SKM-1 treated with dmso at 0.1 percent for 144 hours (cell line): ENCODE data around the gene RER1.

ENCODE experiments used
- DNase-seq: peaks from one replicate; lab custom pipeline; 2025; ENCODE audit not compliant: unreplicated experiment; lab: John Stamatoyannopoulos, UW

Gene RER1

DNA sequence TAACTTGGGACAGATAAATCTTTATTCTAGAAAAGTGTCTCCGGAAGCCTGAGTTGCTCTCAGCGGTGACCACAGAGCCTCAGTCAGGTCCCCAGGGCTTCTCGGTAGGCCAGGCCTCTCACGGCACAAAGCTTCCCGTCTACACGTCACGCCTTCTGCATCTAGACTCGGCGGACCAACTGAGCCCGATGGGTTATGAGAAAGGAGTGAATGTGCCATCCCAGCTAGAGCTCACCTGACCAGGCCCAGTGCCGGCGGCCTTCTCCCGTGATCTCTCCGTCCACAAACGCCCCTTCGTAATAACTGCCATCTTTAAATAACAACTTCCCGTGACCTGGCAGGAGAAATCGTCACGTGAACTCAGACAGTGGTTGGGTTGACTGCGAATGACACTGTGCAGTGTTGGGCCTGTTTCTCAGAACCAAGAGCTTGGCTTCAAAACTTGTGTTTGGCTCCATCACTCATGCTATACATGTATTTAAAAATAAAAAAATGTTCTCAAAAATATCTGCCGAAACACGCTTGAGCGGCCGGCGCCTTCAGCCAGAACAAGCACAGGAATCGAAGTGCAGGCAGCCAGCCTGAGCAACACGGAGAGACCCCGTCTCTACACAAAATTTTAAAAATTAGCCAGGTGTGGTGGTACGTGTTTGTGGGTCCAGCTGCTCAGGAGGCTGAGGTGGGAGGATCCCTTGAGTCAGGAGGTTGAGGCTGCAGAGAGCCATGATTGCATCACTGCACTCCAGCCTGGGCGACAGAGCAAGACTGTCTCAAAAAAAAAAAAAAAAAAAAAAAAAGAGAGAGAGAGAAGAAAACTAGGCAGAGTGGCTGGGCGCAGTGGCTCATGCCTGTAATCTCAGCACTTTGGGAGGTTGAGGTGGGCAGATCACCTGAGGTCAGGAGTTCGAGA is 3.4 kb upstream of the RER1 start:
- no peak for DNase-seq

DNA sequence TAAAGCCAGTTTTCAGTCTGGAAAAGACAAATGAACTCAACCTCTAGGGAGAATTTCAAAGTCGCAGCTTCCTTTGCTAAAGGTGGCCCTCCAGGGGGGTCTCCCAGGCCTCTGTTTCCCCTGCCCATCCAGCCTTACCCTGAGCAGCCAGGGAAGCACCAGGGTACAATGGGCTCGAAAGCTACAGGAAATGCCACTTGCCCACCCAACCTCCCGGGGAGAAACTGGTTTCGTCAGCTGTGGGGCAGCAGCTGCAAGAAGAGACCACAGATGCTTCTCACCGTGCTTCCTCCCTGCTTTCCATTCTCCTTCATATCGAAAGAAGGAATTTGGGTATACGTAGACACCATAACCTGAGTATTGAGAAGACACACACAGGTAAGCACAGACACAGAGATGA is 2.0 kb upstream of the RER1 start:
- DNase-seq: no peak

DNA sequence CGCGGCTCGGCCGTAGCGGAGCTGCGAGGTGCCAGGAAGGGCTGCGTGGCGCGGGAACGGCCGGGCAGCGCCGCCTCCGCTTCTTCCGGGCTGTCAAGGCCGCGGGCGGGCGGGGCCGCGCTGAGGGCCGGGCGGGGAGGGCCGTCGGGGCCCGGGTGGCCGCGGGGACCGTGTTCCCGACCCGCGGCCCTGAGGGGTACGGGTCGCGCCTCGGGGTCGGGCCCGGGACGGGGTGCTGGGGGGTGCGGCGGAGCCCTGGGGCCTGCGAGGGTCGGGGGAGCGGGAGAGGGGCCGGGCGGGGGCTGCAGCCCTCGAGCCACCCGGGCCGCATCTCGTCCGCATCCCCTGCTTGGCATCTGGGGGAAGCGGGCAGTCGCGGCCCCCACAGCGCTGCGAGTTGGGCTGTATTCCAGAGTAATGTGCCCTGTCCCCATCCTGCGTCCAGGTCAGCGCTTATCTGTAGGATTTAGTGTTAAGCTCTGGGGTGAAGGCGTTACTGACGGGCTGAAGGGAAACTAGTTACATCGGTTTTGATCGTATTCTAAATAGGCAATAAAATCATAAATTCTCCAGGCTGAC is 379 bp downstream of the RER1 start:
- no peak for DNase-seq

DNA sequence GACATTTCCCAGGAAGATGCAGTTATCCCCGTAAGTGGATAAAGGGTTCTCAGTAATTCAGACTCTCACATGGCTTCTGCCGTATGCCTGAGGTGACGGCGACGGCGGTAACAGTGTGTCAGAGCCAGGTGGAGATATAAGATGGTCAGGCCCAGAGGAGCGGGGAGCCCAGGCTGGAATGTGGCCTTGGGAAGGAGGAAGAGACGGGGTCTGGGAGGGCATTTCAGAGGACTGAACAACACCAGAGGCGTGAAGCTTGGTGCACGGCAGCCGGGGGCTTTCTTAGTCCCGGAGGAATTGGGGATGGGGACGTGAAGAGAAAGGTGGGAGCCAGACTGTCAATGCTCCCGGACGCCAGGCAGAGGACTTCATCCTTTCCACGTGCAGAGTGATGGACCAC is 1.0 kb downstream of the RER1 start:
- no peak for DNase-seq

DNA sequence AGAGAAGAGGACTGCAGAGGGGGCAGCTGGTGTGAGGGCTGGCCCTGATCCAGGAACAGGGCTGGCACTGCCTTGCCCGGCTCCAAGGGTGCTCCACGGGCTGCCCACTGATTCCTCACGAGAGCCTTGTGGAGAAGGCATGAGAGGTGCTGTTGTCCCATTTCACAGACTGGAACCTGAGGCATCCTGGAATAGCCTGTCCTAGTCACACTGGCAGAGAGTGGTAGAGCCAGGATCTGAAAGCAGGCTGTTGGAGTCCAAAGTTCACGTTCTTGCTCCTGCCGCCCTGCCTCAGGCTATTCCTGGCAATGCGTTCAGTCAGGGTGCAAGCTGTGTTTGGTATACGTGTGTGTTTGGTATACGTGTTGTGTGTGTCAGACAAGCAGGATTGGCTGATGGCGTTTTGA is 1.8 kb downstream of the RER1 start:
- no peak for DNase-seq

DNA sequence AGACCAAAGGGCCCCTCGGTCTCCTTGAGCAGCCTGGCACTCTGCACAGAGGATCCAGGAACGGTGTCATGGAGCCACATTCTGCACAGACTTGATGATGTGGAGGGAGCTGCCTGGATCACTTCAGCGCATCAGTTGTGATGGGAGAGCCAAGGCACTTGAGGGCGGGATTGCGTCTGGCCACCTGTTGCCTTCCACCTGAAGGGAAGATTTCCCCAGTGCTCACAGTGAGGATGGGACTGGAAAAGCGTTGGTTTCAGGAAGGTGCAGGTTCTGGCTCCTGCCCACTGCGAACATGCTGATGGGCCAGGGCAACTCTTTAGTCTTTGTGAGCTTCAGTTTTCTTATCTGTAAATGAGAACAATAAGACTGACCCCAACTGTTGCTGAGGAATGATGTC is 2.6 kb downstream of the RER1 start:
- no peak for DNase-seq

DNA sequence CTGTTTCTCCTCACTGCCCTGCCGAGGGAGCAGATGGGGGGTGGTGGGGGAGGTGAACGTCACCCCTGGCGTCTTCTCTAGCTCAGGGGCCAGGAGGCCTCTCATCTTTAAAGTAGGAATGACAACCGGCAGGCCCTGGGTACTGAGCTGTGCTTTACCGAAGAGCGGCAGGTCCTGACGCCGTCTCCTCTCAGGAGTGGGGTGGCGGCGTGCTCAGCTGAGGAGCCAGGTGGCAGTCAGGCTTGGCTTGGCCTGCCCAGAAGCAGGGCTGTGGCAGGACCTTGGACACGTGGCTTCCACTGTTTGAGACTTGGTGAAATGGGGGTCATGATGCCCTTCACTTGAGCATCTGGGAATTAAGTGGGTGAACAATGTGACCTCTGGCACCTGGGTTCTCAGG is 3.1 kb downstream of the RER1 start:
- no peak for DNase-seq

DNA sequence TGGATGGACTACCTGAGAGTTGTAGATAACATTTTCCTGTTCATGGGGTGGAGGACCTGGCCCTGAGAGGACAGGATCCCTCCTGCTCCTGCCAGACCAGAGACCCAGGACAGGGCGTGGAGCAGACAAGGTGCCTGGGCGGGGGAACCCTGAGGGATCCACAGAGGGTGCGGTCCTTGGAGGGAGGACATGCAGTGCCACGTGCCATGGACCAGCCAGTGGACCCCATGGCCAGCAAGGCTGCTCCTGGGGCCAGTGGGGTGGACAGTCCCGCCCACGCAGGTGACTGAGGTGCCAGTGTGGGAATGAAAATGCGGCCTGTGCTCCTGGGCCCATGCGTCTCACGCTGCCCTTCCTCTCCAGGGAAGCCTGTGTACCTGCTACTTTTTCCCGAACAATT is 3.6 kb downstream of the RER1 start:
- no peak for DNase-seq

DNA sequence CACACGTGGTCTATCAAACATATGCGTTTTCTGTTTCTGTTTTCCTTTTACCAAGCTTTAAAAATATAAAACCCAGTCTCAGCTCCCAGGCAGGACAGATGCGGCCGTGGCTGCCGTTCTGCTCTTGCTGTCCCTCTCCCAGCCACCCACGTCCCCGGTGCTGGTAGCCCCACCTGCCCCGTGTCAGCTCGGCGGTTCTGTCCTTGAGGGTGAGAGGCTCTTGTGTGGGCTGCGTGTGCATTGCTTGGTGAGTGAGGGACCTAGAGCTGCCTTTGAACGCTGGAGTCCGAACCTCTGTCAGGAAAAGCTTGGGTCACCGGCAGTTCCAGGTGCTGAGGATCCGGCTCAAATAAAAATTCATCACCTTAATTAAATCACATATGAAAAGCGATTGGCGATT is 4.4 kb downstream of the RER1 start:
- DNase-seq: no peak

DNA sequence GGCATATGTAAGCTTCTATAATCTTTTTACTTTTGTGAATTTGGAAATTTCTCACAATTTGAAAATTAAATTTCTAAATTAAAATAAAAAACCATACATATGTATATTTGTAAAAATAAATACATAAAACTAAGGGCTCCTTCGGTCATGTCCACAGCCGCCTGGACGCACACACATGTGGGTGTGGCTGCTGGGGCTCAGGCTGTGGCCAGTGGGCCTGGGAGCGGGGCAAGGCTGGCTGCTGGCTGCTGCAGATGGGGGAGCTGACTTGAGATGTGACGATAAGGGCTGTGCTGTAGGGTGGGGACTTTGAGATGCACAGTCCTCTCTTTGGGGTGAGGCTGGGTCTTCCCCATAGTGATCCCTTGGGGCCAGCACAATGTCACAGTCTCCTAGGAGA is 4.8 kb downstream of the RER1 start:
- DNase-seq: no peak

DNA sequence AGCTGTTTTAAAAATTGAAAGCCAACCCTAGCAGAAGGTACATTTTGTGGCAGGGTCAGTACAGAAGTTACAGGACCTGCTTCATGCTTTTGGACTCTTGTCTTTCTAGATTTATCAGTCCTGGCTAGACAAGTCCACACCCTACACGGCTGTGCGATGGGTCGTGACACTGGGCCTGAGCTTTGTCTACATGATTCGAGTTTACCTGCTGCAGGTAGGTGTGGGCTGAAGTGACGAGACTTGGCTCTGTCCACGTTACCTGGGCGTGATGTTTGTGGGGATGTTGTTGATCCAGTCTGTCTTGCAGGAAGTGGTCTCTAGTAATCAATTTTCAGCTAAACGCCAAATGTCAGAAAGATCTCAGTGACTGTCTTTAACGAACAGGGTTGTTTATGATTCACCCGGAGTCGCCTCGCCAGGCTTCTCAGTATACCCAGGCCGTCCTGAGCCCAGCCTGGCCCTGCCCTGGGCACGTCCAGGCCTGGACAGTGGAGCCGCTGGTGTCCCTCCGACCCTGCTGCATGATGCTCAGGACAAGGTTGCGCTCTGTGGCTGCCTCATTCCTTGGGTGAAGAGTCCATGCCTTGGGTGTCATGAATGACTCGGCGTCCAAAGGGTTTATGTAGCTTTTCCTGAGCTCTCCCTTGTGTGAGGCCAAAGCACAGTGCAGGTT is 5.5 kb downstream of the RER1 start:
- DNase-seq: no peak

DNA sequence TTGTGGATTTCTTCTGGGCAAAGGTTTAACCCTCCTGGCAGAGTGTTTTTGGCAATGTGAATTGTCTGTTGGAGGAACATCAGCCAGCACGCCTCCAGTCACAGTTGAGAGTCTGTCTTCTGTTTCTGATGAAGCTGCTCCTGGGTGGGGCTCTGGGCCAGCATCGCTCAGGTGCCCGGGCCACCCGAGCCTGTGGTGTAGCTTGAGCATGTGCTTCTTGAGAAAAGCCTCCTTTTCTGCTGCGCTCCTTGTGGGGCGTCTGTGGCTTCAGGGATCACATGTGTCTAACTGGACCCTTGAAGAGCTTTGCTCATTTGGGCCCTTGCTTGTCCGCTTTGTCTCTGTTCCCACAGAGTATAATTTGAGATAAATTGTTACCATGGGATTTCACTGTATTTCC is 7.2 kb downstream of the RER1 start:
- no peak for DNase-seq

DNA sequence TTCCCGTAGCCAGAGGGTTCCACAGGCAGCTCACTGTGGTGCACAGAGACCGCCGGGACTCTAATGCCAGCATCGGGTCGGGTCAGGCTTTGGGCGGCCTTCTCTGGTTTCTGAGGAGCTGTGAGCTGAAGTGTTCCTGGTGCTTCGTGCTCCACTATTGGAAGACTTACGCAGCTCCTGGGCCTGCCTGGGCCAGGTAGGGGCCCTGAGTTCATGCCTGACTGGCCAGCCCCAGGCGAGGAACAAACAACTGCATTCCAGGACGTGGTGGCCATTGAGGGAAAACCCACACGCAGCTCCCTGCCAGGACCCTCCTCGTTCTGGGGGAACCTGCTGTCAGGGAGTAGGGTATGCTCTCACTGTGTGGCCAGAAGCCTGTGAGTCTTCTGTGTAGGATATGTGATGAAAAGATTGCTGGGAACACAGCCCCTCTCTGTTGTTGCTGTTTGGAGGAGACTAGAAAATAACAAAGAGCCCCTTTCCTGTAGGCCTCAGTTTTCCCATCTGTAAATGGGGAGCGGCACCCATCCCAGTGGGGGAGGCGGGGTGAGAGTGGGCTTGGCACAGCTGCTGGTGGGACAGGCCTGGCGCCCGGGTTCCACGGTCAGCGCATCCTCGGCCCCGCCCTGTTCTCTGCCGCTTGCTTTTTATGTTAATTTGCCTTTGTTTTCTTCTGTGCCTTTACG is 8.4 kb downstream of the RER1 start:
- DNase-seq: no peak

DNA sequence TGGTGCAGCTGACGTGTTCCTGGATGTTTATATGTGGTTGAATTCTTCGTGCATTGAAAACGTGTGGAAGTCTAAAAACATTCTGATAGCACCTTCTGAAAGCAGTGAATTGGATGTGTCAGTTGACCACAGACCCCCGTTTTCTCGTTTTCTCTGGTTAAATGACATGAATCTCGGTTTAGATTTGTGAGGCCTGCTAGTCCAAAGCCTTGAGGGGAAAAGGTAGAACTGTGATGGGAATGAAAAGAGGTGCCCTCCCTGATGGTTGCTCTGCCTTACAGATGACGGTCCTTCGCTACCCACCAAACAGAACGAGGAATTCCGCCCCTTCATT is 8.9 kb downstream of the RER1 start:
- no peak for DNase-seq

DNA sequence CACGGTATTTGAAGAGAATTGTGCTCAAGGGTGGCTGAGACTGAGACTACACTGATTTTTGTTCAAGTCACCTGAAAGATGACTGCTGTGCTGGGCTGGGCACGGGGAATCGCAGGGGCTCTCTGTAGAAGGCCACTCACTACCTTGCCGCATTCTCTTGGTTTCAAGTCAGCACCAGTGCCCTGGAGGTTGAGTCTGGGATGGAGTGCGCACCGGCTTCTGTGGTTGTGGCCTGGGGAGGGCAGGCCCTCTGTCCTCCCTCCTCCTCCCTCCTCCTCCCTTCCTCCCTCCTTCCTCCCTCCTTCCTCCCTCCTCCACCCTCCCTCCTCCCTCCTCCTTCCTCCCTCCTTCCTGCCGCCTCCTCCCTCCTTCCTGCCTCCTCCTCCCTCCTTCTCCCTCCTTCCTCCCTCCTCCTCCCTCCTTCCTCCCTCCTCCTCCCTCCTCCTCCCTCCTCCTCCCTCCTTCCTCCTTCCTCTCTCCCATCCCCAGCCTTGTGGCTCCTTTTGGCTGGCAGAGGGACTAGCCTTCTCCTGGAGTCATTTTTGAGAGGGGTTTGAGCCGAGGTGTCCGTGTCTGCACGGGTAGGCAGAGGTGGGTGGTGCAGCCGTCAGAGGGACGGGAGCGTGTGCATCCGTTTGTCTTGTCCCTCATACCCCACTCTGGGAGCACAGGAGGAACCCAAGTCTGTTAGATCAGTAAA is 9.5 kb downstream of the RER1 start:
- DNase-seq: no peak

DNA sequence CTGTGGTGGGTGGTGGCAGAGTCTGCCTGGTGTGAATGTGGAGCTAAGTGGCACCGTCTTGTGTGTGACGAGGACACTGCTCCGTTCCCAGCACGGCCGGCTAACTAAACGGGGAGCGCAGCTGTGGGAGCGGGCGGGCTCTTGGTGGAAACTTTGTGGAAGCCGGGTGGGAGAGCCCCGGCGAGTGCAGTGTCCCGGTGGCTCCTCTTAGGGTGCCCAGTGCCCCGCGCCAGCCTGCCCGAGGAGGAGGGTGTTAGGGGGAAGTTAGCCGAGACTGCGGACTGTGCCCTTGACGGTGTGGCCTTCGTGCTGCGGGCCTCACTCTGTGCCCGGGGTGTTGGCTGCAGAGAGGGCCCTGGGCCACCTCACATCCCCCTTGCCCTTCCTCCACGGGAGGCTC is 10.8 kb downstream of the RER1 start:
- no peak for DNase-seq

DNA sequence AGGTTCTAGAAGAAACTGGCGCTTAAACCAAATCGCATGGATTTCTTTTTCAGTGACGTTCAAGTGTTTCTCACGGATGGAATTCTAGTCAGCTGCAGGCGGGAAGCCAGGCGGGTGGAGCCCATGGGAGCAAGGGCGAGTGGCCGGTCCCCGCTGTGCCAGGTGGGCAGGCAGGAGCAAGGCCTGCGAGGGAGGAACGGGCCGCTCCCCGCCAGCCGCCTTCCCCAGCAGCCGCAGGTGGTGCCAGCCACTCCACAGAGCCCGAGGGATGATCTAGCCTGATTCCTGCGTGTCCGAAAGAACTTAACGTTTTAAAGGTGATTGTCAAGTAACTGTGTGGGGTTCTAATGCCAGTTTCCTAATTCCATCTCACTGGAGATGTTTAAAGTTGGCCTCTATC is 11.6 kb downstream of the RER1 start:
- DNase-seq: no peak

DNA sequence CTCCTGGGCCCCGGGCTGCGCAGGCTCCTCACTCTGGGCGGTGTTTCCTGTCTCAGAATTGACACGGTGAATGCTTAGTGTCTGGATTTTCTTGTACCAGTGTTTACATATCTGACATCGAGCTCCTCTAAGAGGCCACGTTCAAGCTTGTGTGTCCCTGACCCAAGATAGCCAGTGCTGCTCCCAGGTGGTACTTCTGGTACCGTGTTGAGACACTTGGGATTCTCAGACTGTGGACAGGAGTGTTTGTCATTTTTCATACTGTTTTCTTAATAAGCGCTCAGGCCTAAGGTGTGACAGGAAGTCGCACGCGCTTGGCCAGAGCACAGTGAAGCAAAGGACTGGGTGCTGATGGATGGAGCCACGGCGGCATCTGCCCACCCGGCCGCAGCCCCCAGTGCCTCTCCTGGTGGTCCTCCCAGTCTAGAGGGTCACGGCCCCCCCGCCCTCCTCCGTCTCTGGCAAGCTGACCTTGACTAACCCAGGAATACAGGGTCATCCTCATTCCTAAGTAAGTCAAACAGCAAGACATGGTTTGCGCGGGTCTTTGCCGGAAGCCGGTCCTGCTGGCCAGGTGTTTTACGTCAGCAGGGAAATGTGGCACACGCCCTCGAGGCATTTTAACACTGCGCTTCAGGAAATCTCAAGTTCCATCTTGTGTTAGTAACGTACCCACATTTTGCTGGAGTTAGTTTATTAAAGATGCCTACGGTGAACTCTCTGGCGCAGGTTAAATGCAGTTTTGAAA is 12.7 kb downstream of the RER1 start:
- DNase-seq: no peak

DNA sequence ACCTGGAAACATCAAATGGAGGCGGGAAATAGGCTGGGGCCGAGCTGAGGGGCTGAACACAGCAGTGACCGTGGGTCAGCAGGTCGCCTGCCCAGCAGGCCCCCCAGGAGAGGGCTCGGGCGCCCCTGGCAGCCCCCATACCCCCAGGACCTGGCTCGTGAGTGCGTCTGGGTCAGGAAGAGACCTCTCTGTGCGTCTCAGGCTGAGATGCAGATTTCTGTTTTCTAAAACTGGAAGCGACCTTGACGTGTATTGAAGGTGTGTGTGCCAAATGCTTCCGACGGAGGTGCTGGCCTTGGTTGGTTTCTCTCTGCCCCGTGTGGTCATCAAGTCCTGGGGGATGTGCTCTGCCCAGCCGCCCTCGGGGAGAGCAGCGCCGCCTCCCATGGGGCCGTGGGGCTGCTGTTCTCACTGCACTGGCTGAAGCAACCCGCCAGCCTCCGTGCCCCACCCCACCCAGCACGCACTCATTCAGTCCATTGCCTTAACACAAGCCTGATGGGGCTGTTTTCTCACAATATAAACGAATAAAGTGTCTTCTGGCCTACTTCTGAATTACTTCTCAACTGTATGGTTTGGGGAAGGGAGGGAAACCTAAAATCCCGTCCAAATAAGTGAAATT is 13.4 kb downstream of the RER1 start:
- no peak for DNase-seq
